ENCODE measurements around the gene FGL2. TPM values are rescaled to one million over a fixed set of nuclear protein-coding genes. Genes with fewer than 3 reads are reported as not detected.

Gene FGL2
- total and polyA plus RNA-seq, 2 experiments from 2014 or later = not detected

DNA sequence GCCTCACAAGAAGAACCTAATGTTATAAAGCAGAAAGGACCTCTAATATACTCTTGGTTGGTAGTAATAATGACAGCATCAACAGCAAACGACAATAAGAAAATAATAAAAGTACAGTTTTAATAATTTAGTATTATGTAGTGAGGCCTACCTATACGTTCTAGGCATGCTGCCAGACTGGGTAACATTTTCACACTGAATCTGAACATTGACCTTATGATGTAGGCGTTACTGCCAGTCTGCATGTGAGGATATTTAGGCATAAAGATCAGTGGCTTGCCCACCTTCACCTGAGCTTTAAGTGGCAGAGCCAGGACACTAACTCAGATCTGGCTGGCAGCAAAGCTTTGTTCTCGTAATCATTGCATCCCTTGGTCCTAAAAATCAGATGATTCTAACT, 2.5 kb downstream of the FGL2 start (continued):
- TF ChIP-seq ETS1 (IDR thresholded peaks at IDR 0.05) (no peak), EZH2 (IDR thresholded peaks at IDR 0.05; ENCODE audit: low read depth, unreplicated experiment) (no peak), ZNF462 (CRISPR knock-in tag; IDR thresholded peaks at IDR 0.05) (no peak)

- Mint-ChIP-seq H3K27me3 (ENCODE audit: insufficient read depth, low read depth, poor library complexity) (no peaks in the 10 kb centered on the region), H3K4me3 (no peak overlapping the region)
- TF ChIP-seq ZNF462 (CRISPR knock-in tag; IDR thresholded peaks at IDR 0.05) = no peak
- no peak for TF ChIP-seq EZH2phosphoT487 (IDR thresholded peaks at IDR 0.05; ENCODE audit: unreplicated experiment)
- TF ChIP-seq, protein P1, sequence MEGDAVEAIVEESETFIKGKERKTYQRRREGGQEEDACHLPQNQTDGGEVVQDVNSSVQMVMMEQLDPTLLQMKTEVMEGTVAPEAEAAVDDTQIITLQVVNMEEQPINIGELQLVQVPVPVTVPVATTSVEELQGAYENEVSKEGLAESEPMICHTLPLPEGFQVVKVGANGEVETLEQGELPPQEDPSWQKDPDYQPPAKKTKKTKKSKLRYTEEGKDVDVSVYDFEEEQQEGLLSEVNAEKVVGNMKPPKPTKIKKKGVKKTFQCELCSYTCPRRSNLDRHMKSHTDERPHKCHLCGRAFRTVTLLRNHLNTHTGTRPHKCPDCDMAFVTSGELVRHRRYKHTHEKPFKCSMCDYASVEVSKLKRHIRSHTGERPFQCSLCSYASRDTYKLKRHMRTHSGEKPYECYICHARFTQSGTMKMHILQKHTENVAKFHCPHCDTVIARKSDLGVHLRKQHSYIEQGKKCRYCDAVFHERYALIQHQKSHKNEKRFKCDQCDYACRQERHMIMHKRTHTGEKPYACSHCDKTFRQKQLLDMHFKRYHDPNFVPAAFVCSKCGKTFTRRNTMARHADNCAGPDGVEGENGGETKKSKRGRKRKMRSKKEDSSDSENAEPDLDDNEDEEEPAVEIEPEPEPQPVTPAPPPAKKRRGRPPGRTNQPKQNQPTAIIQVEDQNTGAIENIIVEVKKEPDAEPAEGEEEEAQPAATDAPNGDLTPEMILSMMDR (conservative IDR thresholded peaks at IDR 0.05; ENCODE audit: low read depth in 2 of 2) = no peak
Observed at GRCh38 chr7:77188731-77189437, 10.7 kb downstream of the FGL2 start.

More at GRCh38 chr7:77188731-77189437, 10.7 kb downstream of the FGL2 start:
- Histone ChIP-seq H3K27me3 (ENCODE audit: insufficient read depth) (no peaks in the 10 kb centered on the region), H3K27ac (ENCODE audit: low read depth) (no peak overlapping the region), H3F3A (replicated peaks; ENCODE audit: low read depth) (no peaks in the 10 kb centered on the region), H3K4me1 (ENCODE audit: insufficient read depth) (no peaks in the 10 kb centered on the region), H2AFZ (no peak overlapping the region), H3K4me3 (no peak overlapping the region), H3K79me2 (replicated peaks; ENCODE audit: insufficient read depth) (no peaks in the 10 kb centered on the region), H3K36me3 (ENCODE audit: insufficient read depth) (no peaks in the 10 kb centered on the region), H3K4me2 (no peak overlapping the region), H3K9me2 (ENCODE audit: insufficient read depth) (no peaks in the 10 kb centered on the region), H4K20me1 (replicated peaks; ENCODE audit: insufficient read depth) (no peaks in the 10 kb centered on the region)
- DNase-seq (ENCODE audit: low spot score) = no peak
- ATAC-seq = no peak
- Mint-ChIP-seq H3K36me3 (ENCODE audit: low read depth) (no peaks in the 10 kb centered on the region), H3K27ac (no peak overlapping the region), H3K9me3 (no peaks in the 10 kb centered on the region), H3K4me1 (no peaks in the 10 kb centered on the region)

All from GM23338 (cell line).